T-cell (primary cell): ENCODE data around the gene SPDYE17. TPM values are rescaled to one million over a fixed set of nuclear protein-coding genes. Genes with fewer than 3 reads are reported as not detected.
A peak's percentile ranks its signal among the peaks of the same experiment; 100 is the strongest.
"Not testable (repeated sequence)": the region's sequence is repeated elsewhere in the genome, so short reads cannot be mapped to it uniquely, and the experiment has no call there.

Source experiments
- ATAC-seq, 4 experiments: fragments of 200-7000 bp in 3 of 4; fragments of 150-1000 bp in 1 of 4; cut with Tn5 transposase; replicated peaks in 1 of 4; 1 replicate in 3 of 4; 2 replicates in 1 of 4; pipeline ENCODE4 v1.10.0; 2021; ENCODE audit warnings: moderate library complexity in 3 of 4, mild to moderate bottlenecking in 2 of 4, moderate number of reproducible peaks in 1 of 4
- CTCF ChIA-PET, 2 donors: fragments of 300-600 bp; sonication (Branson Sonifier 250); formaldehyde crosslinking; loops; one replicate each; lab custom pipeline; 2022; ENCODE audit warnings: antibody characterized with exemption in 2 of 2; lab: Charles Lee
- POLR2A ChIA-PET, 2 donors: fragments of 300-600 bp; sonication (Branson Sonifier 250); formaldehyde crosslinking; loops; one replicate each; lab custom pipeline; 2022; ENCODE audit warnings: antibody characterized with exemption in 2 of 2; lab: Charles Lee
- DNase-seq, 35 experiments: peaks; one replicate each; pipeline versions ENCODE4 v3.0.0 to v3.0.0-alpha.2; 2013 to 2023
- H3K27ac ChIP-seq: one replicate; pipeline ENCODE4 v1.5.1; 2013; ENCODE audit warnings: low read length
- H3K27me3 ChIP-seq, 2 experiments: replicated peaks in 1 of 2; 1 replicate in 1 of 2; 2 replicates in 1 of 2; pipeline versions ENCODE4 v1.6.1 to v1.7.0; 2013; ENCODE audit warnings: low read length in 1 of 2, mixed read lengths in 1 of 2; ENCODE audit not compliant: control insufficient read depth in 2 of 2, insufficient read depth in 2 of 2; ENCODE audit errors: extremely low read depth in 1 of 2
- H3K36me3 ChIP-seq, 2 donors: 1 replicate in 1 of 2; 2 replicates in 1 of 2; pipeline versions ENCODE4 v1.6.1 to v1.7.0; 2013; ENCODE audit warnings: low read length in 1 of 2; ENCODE audit not compliant: control insufficient read depth in 2 of 2, insufficient read depth in 1 of 2; ENCODE audit errors: extremely low read depth in 1 of 2
- H3K4me1 ChIP-seq, 2 experiments: 1 replicate in 1 of 2; 2 replicates in 1 of 2; pipeline versions ENCODE4 v1.6.1 to v1.7.0; 2013; ENCODE audit warnings: low read length in 2 of 2, mixed read lengths in 1 of 2; ENCODE audit not compliant: insufficient read depth in 2 of 2, control insufficient read depth in 1 of 2; ENCODE audit errors: extremely low read depth in 1 of 2
- H3K4me3 ChIP-seq, 2 donors: 1 replicate in 1 of 2; 2 replicates in 1 of 2; pipeline versions ENCODE4 v1.5.1 to v1.7.0; 2013; ENCODE audit warnings: mild to moderate bottlenecking in 2 of 2, low read length in 1 of 2, moderate library complexity in 1 of 2; ENCODE audit not compliant: control insufficient read depth in 1 of 2; ENCODE audit errors: extremely low read depth in 1 of 2
- H3K9me3 ChIP-seq: 2 replicates; pipeline ENCODE4 v1.7.0; 2013
- H3K27ac Mint-ChIP-seq, 2 donors: one replicate each; pipeline ENCODE4 v1.8.0; 2020 to 2021; ENCODE audit warnings: mild to moderate bottlenecking in 2 of 2, mixed read lengths in 2 of 2
- H3K27me3 Mint-ChIP-seq, 2 donors: one replicate each; pipeline ENCODE4 v1.8.0; 2021 to 2022; ENCODE audit warnings: mixed read lengths in 2 of 2
- H3K36me3 Mint-ChIP-seq: one replicate; pipeline ENCODE4 v1.8.0; 2021; ENCODE audit warnings: mixed read lengths
- H3K4me1 Mint-ChIP-seq, 3 donors: one replicate each; pipeline ENCODE4 v1.8.0; 2020 to 2022; ENCODE audit warnings: mixed read lengths in 3 of 3, mild to moderate bottlenecking in 1 of 3
- H3K4me3 Mint-ChIP-seq, 3 donors: one replicate each; pipeline ENCODE4 v1.8.0; 2020 to 2022; ENCODE audit warnings: mild to moderate bottlenecking in 3 of 3, mixed read lengths in 3 of 3, moderate library complexity in 3 of 3
- H3K9me3 Mint-ChIP-seq, 3 donors: one replicate each; pipeline ENCODE4 v1.8.0; 2020 to 2022; ENCODE audit warnings: mixed read lengths in 3 of 3
- WGBS: methylation state at CpG from one replicate; pipeline ENCODE4 v1.1.5; 2013; ENCODE audit warnings: missing lambda C conversion rate; ENCODE audit not compliant: insufficient coverage; 5-methylcytosine and 5-hydroxymethylcytosine counted together
- total RNA-seq, 35 experiments: library from RNA in 6 of 35; stranded (reverse) in 6 of 35; fragments of 120-200 nt in 1 of 35; gene quantifications; one replicate each; pipeline versions ENCODE4 v1.2.1 to v1.2.4 and lab custom pipeline; 2013 to 2026

SPDYE17 gene
- total RNA-seq, 5 donors from 2014 or later (not counting 1 experiment from before 2014, with no cell fraction given) = not detected

GRCh38 chr7:77006127-77007110 lies 25.7 kb downstream of the SPDYE17 start:
- H3K27me3 Mint-ChIP-seq, H3K27me3 ChIP-seq, H3K36me3 ChIP-seq, POLR2A ChIA-PET, H3K4me3 Mint-ChIP-seq, H3K4me3 ChIP-seq, H3K9me3 Mint-ChIP-seq, H3K27ac Mint-ChIP-seq, H3K36me3 Mint-ChIP-seq, CTCF ChIA-PET, H3K27ac ChIP-seq, H3K4me1 ChIP-seq, ATAC-seq, DNase-seq, H3K4me1 Mint-ChIP-seq, H3K9me3 ChIP-seq: not testable (repeated sequence)
- WGBS = 81% methylated on average over 3 of the region's 22 CpGs

DNA sequence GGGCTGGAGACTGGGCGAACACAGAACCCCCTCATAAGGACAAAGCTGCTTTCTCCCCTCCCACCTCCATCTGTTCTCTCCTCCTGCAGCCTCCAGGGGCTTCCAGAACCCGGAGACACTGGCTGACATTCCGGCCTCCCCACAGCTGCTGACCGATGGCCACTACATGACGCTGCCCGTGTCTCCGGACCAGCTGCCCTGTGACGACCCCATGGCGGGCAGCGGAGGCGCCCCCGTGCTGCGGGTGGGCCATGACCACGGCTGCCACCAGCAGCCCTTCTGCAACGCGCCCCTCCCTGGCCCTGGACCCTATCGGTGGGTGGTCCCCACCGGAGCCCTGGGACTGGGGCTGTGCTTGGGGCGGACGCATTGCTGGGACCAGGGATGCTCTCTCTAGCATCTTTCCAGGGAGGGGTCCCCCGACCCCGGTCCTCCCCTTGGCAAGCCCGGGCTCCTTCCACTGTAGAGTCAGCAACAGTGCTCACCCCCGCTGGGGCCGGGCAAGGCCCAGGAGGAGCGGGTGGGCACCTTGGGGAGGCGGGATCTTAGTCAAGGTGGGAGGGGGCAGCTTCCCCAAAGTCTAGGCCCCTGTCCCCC lies 26.6 kb downstream of the SPDYE17 start:
- H3K27me3 Mint-ChIP-seq, H3K36me3 Mint-ChIP-seq: not testable (repeated sequence)

GRCh38 chr7:77004151-77004550 lies 28.0 kb downstream of the SPDYE17 start:
- H3K27me3 Mint-ChIP-seq, DNase-seq, H3K36me3 Mint-ChIP-seq, H3K27ac ChIP-seq, POLR2A ChIA-PET, ATAC-seq, H3K36me3 ChIP-seq, CTCF ChIA-PET, H3K4me3 ChIP-seq, H3K9me3 ChIP-seq, H3K4me1 ChIP-seq, H3K4me3 Mint-ChIP-seq, H3K27me3 ChIP-seq, H3K4me1 Mint-ChIP-seq, H3K9me3 Mint-ChIP-seq, H3K27ac Mint-ChIP-seq: not testable (repeated sequence)
- WGBS = no CpG with 5 or more reads among the region's 18 CpGs

More for the DNA sequence above, 26.6 kb downstream of the SPDYE17 start:
- H3K4me3 ChIP-seq, CTCF ChIA-PET, H3K27me3 ChIP-seq, DNase-seq, H3K9me3 Mint-ChIP-seq, H3K9me3 ChIP-seq, POLR2A ChIA-PET, H3K4me1 Mint-ChIP-seq, H3K36me3 ChIP-seq, H3K27ac ChIP-seq, H3K4me1 ChIP-seq, H3K4me3 Mint-ChIP-seq, H3K27ac Mint-ChIP-seq: not testable (repeated sequence)
- peak in 1 of 4 experiments; percentile 9 for ATAC-seq
- 92% methylated on average over 9 of the region's 27 CpGs for WGBS

GRCh38 chr7:77003241-77003640 lies 28.9 kb downstream of the SPDYE17 start:
- H3K4me3 Mint-ChIP-seq, H3K9me3 ChIP-seq, H3K27ac Mint-ChIP-seq, H3K9me3 Mint-ChIP-seq, H3K4me3 ChIP-seq, CTCF ChIA-PET, H3K27me3 Mint-ChIP-seq, H3K27me3 ChIP-seq, H3K36me3 Mint-ChIP-seq, H3K27ac ChIP-seq, DNase-seq, POLR2A ChIA-PET, ATAC-seq, H3K36me3 ChIP-seq, H3K4me1 Mint-ChIP-seq, H3K4me1 ChIP-seq: not testable (repeated sequence)
- 100% methylated on average over 2 of the region's 10 CpGs for WGBS

GRCh38 chr7:77002678-77003233 lies 29.4 kb downstream of the SPDYE17 start:
- H3K27ac ChIP-seq, POLR2A ChIA-PET, H3K9me3 Mint-ChIP-seq, H3K4me3 Mint-ChIP-seq, H3K27me3 Mint-ChIP-seq, H3K4me3 ChIP-seq, DNase-seq, H3K27me3 ChIP-seq, H3K4me1 Mint-ChIP-seq, H3K9me3 ChIP-seq, CTCF ChIA-PET, H3K36me3 ChIP-seq, H3K36me3 Mint-ChIP-seq, H3K27ac Mint-ChIP-seq, ATAC-seq: not testable (repeated sequence)
- 98% methylated on average over 18 of the region's 21 CpGs for WGBS
- H3K4me1 ChIP-seq = peaks cover 2 to 11% of the 10 kb centered on the region in 2 experiments

GRCh38 chr7:77002104-77002503 lies 30.1 kb downstream of the SPDYE17 start:
- peaks cover 4 to 17% of the 10 kb centered on the region in 2 experiments for H3K4me1 ChIP-seq
- H3K27me3 Mint-ChIP-seq, H3K36me3 ChIP-seq, ATAC-seq, H3K9me3 ChIP-seq, H3K4me3 ChIP-seq, H3K4me1 Mint-ChIP-seq, CTCF ChIA-PET, DNase-seq, H3K27me3 ChIP-seq, H3K9me3 Mint-ChIP-seq, H3K4me3 Mint-ChIP-seq, H3K27ac Mint-ChIP-seq, H3K36me3 Mint-ChIP-seq, POLR2A ChIA-PET, H3K27ac ChIP-seq: not testable (repeated sequence)
- WGBS = 81% methylated on average over 7 of the region's 15 CpGs
